Mesenchymal stem cell (in vitro differentiated cells and primary cell): ENCODE data around the gene PRRT3.

ENCODE experiments used
- DNase-seq: peaks from one replicate; pipeline ENCODE4 v3.0.0-alpha.2; 2013
- H2AFZ ChIP-seq: one replicate; pipeline ENCODE4 v1.6.1; 2013; ENCODE audit warnings: low read depth, mild to moderate bottlenecking, control low read depth, inconsistent platforms, low read length, moderate library complexity
- H2AK5ac ChIP-seq: 2 replicates; pipeline ENCODE4 v1.6.1; 2013; ENCODE audit warnings: low read length, moderate library complexity, mild to moderate bottlenecking, inconsistent platforms; ENCODE audit not compliant: severe bottlenecking
- H2BK120ac ChIP-seq: one replicate; pipeline ENCODE4 v1.6.1; 2013; ENCODE audit warnings: low read depth, mild to moderate bottlenecking, inconsistent platforms, low read length, moderate library complexity
- H2BK12ac ChIP-seq, 2 experiments: one replicate each; pipeline ENCODE4 v1.6.1; 2013; ENCODE audit warnings: inconsistent platforms in 2 of 2, low read length in 2 of 2, mild to moderate bottlenecking in 2 of 2, moderate library complexity in 2 of 2, control low read depth in 1 of 2
- H2BK15ac ChIP-seq: one replicate; pipeline ENCODE4 v1.6.1; 2013; ENCODE audit warnings: mild to moderate bottlenecking, low read depth, inconsistent platforms; ENCODE audit not compliant: poor library complexity, severe bottlenecking
- H2BK5ac ChIP-seq: 2 replicates; pipeline ENCODE4 v1.6.1; 2013; ENCODE audit warnings: low read depth, mild to moderate bottlenecking, low read length, control low read depth, inconsistent platforms; ENCODE audit not compliant: poor library complexity, severe bottlenecking
- H3K14ac ChIP-seq, 2 experiments: one replicate each; pipeline ENCODE4 v1.6.1; 2013; ENCODE audit warnings: inconsistent platforms in 2 of 2, low read length in 2 of 2, control low read depth in 1 of 2, mild to moderate bottlenecking in 1 of 2, moderate library complexity in 1 of 2
- H3K18ac ChIP-seq, 2 experiments: one replicate each; pipeline ENCODE4 v1.6.1; 2013; ENCODE audit warnings: inconsistent platforms in 2 of 2, low read length in 2 of 2, control low read depth in 1 of 2, low read depth in 1 of 2, mild to moderate bottlenecking in 1 of 2
- H3K23ac ChIP-seq, 2 experiments: one replicate each; pipeline ENCODE4 v1.6.1; 2013; ENCODE audit warnings: inconsistent platforms in 2 of 2, low read length in 2 of 2, mild to moderate bottlenecking in 2 of 2, moderate library complexity in 2 of 2, control low read depth in 1 of 2
- H3K27ac ChIP-seq: 2 replicates; pipeline ENCODE4 v1.5.1; 2013; ENCODE audit warnings: mild to moderate bottlenecking, moderate library complexity, low read length, control low read depth, inconsistent platforms; ENCODE audit not compliant: poor library complexity, severe bottlenecking
- H3K27me3 ChIP-seq, 2 experiments: 2 replicates each; pipeline versions ENCODE4 v1.6.1 to v1.7.0; 2013; ENCODE audit warnings: low read length in 2 of 2, mild to moderate bottlenecking in 2 of 2, moderate library complexity in 2 of 2, control low read depth in 1 of 2, inconsistent platforms in 1 of 2; ENCODE audit not compliant: control insufficient read depth in 1 of 2, insufficient read depth in 1 of 2
- H3K36me3 ChIP-seq, 2 experiments: 2 replicates each; pipeline versions ENCODE4 v1.6.1 to v1.7.0; 2013; ENCODE audit warnings: low read length in 2 of 2, control low read depth in 1 of 2, inconsistent platforms in 1 of 2, low read depth in 1 of 2, mild to moderate bottlenecking in 1 of 2; ENCODE audit not compliant: insufficient read depth in 2 of 2, control insufficient read depth in 1 of 2
- H3K4ac ChIP-seq, 2 experiments: one replicate each; pipeline ENCODE4 v1.6.1; 2013; ENCODE audit warnings: inconsistent platforms in 2 of 2, low read length in 2 of 2, mild to moderate bottlenecking in 2 of 2, moderate library complexity in 2 of 2, control low read depth in 1 of 2, low read depth in 1 of 2
- H3K4me1 ChIP-seq: 2 replicates; pipeline ENCODE4 v1.6.1; 2013; ENCODE audit warnings: low read depth, low read length, control low read depth; ENCODE audit not compliant: control insufficient read depth, insufficient read depth
- H3K4me2 ChIP-seq: 2 replicates; pipeline ENCODE4 v1.6.1; 2013; ENCODE audit warnings: low read length, mild to moderate bottlenecking, inconsistent platforms; ENCODE audit not compliant: poor library complexity, severe bottlenecking
- H3K4me3 ChIP-seq, 2 experiments: 2 replicates each; pipeline versions ENCODE4 v1.5.1 to v1.7.0; 2013; ENCODE audit warnings: low read length in 2 of 2, mild to moderate bottlenecking in 2 of 2, control low read depth in 1 of 2, low read depth in 1 of 2; ENCODE audit not compliant: insufficient read depth in 1 of 2
- H3K79me1 ChIP-seq: replicated peaks from 2 replicates; pipeline ENCODE4 v1.6.1; 2013; ENCODE audit warnings: mild to moderate bottlenecking, control low read depth, low read length, inconsistent platforms; ENCODE audit not compliant: poor library complexity, severe bottlenecking
- H3K9ac ChIP-seq: 2 replicates; pipeline ENCODE4 v1.7.0; 2013; ENCODE audit warnings: mild to moderate bottlenecking, low read length, moderate library complexity
- H3K9me3 ChIP-seq: 2 replicates; pipeline ENCODE4 v1.7.0; 2013; ENCODE audit warnings: mild to moderate bottlenecking, low read length; ENCODE audit not compliant: control insufficient read depth
- H4K8ac ChIP-seq: one replicate; pipeline ENCODE4 v1.6.1; 2013; ENCODE audit warnings: inconsistent platforms, mild to moderate bottlenecking, low read length, moderate library complexity
- H4K91ac ChIP-seq: one replicate; pipeline ENCODE4 v1.6.1; 2013; ENCODE audit warnings: mild to moderate bottlenecking, low read length, inconsistent platforms
- WGBS: methylation state at CpG from one replicate; pipeline ENCODE4 v1.1.7; 2013; ENCODE audit warnings: mixed read lengths; 5-methylcytosine and 5-hydroxymethylcytosine counted together

Gene PRRT3

GRCh38 chr3:9928158-9928557, 24.1 kb downstream of the PRRT3 start:
- H3K14ac ChIP-seq: no peak overlapping the region
- H3K79me1 ChIP-seq: no peaks in the 10 kb centered on the region
- 92% methylated on average over 19 of the region's 23 CpGs for WGBS
- no peak overlapping the region for H2BK5ac ChIP-seq
- H3K27ac ChIP-seq: no peak overlapping the region
- H2BK120ac ChIP-seq: no peak overlapping the region
- H3K9ac ChIP-seq: no peak overlapping the region
- DNase-seq: no peak
- H3K4me3 ChIP-seq: no peak overlapping the region
- H3K4me1 ChIP-seq: peaks cover 7% of the 10 kb centered on the region
- no peaks in the 10 kb centered on the region for H3K27me3 ChIP-seq
- H2BK12ac ChIP-seq: no peak overlapping the region
- H2BK15ac ChIP-seq: no peak overlapping the region
- H3K4ac ChIP-seq: no peak overlapping the region
- H3K9me3 ChIP-seq: no peaks in the 10 kb centered on the region
- no peak overlapping the region for H3K23ac ChIP-seq
- peak overlapping the region in 1 of 2 experiments; percentile 21 for H3K18ac ChIP-seq
- no peak overlapping the region for H3K4me2 ChIP-seq
- H3K36me3 ChIP-seq: peaks cover 44 to 53% of the 10 kb centered on the region in 2 experiments
- H4K91ac ChIP-seq: no peak overlapping the region
- no peak overlapping the region for H4K8ac ChIP-seq
- H2AK5ac ChIP-seq: no peak overlapping the region
- H2AFZ ChIP-seq: no peak overlapping the region

GRCh38 chr3:9918261-9919038, 33.8 kb downstream of the PRRT3 start:
- no peak overlapping the region for H4K91ac ChIP-seq
- peaks cover 39% of the 10 kb centered on the region for H3K4me1 ChIP-seq
- H3K14ac ChIP-seq: peak overlapping the region in 1 of 2 experiments; percentile 50
- no peaks in the 10 kb centered on the region for H3K9me3 ChIP-seq
- no peak overlapping the region for H3K4ac ChIP-seq
- no peak overlapping the region for H2BK5ac ChIP-seq
- H3K4me3 ChIP-seq: peak overlapping the region in 1 of 2 experiments; percentile 82
- H3K9ac ChIP-seq: peak overlapping the region; percentile 91
- H2BK120ac ChIP-seq: no peak overlapping the region
- H3K23ac ChIP-seq: no peak overlapping the region
- no peak overlapping the region for H4K8ac ChIP-seq
- H3K4me2 ChIP-seq: no peak overlapping the region
- no peak overlapping the region for H3K18ac ChIP-seq
- 97% methylated on average over 4 of the region's 8 CpGs for WGBS
- H2AK5ac ChIP-seq: no peak overlapping the region
- no peak overlapping the region for H2AFZ ChIP-seq
- no peak overlapping the region for H2BK15ac ChIP-seq
- peak overlapping the region in 1 of 2 experiments; percentile 10 for H2BK12ac ChIP-seq
- peaks cover 10 to 17% of the 10 kb centered on the region in 2 experiments for H3K36me3 ChIP-seq
- H3K27me3 ChIP-seq: no peaks in the 10 kb centered on the region
- H3K79me1 ChIP-seq: peaks cover 15% of the 10 kb centered on the region
- H3K27ac ChIP-seq: no peak overlapping the region
- DNase-seq: no peak

GRCh38 chr3:9917820-9918219, 34.4 kb downstream of the PRRT3 start:
- no peak overlapping the region for H2BK120ac ChIP-seq
- H3K9me3 ChIP-seq: no peaks in the 10 kb centered on the region
- no peak for DNase-seq
- H4K91ac ChIP-seq: peak overlapping the region; percentile 30
- no peaks in the 10 kb centered on the region for H3K27me3 ChIP-seq
- H3K9ac ChIP-seq: peak overlapping the region; percentile 91
- no peak overlapping the region for H2BK5ac ChIP-seq
- peaks cover 15% of the 10 kb centered on the region for H3K79me1 ChIP-seq
- H3K4me1 ChIP-seq: peaks cover 39% of the 10 kb centered on the region
- H3K4me2 ChIP-seq: peak overlapping the region; percentile 86
- H3K14ac ChIP-seq: peak overlapping the region in 1 of 2 experiments; percentile 1
- 98% methylated on average over 10 of the region's 10 CpGs for WGBS
- peak overlapping the region in 1 of 2 experiments; percentile 82 for H3K4me3 ChIP-seq
- H3K36me3 ChIP-seq: peaks cover 10 to 17% of the 10 kb centered on the region in 2 experiments
- H3K4ac ChIP-seq: peak overlapping the region; percentile 79 to 89
- H3K23ac ChIP-seq: no peak overlapping the region
- peak overlapping the region in 1 of 2 experiments; percentile 1 for H3K18ac ChIP-seq
- no peak overlapping the region for H2BK15ac ChIP-seq
- H2AK5ac ChIP-seq: peak overlapping the region; percentile 29
- H2BK12ac ChIP-seq: no peak overlapping the region
- no peak overlapping the region for H3K27ac ChIP-seq
- H4K8ac ChIP-seq: peak overlapping the region; percentile 8
- H2AFZ ChIP-seq: no peak overlapping the region
